GM12872 (cell line): ENCODE measurements around the gene REC114.

Experiments
- TF ChIP-seq, protein P1 (sequence below): IDR thresholded peaks from 3 replicates; pipeline ENCODE4 v1.5.1; 2011; ENCODE audit warnings: low read depth, mild to moderate bottlenecking, low read length, moderate library complexity; ENCODE audit not compliant: insufficient read depth

The REC114 gene

DNA sequence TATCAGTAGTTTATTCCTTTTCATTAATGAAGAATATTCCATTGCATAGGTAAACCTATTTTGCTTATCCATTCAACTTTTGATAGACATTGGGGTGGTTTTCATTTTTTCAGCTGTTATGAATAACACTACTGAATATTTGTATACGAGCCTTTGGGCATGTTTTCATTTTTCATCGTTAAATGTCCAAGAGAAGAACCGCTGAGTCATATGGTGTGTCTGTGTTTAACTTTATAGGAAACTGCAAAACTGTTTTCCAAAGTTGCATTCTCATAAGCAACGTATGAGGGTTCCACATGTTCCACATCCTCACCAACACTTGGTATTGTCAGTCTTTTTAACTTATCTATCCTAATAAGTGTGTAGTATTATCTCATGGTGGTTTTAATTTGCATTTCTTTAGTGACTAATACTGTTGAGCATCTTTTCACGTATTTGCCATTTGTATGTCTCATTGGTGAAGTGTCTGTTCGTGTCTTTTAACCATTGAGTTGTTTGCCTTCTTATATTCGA is 33.8 kb downstream of the REC114 start:
- TF ChIP-seq, protein P1, sequence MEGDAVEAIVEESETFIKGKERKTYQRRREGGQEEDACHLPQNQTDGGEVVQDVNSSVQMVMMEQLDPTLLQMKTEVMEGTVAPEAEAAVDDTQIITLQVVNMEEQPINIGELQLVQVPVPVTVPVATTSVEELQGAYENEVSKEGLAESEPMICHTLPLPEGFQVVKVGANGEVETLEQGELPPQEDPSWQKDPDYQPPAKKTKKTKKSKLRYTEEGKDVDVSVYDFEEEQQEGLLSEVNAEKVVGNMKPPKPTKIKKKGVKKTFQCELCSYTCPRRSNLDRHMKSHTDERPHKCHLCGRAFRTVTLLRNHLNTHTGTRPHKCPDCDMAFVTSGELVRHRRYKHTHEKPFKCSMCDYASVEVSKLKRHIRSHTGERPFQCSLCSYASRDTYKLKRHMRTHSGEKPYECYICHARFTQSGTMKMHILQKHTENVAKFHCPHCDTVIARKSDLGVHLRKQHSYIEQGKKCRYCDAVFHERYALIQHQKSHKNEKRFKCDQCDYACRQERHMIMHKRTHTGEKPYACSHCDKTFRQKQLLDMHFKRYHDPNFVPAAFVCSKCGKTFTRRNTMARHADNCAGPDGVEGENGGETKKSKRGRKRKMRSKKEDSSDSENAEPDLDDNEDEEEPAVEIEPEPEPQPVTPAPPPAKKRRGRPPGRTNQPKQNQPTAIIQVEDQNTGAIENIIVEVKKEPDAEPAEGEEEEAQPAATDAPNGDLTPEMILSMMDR = no peak

GRCh38 chr15:73480050-73480449 is 37.1 kb downstream of the REC114 start:
- TF ChIP-seq, protein P1 = no peak

- TF ChIP-seq, protein P1 = no peak
Measured at GRCh38 chr15:73482166-73482565, 39.2 kb downstream of the REC114 start.

GRCh38 chr15:73483053-73483452 is 40.1 kb downstream of the REC114 start:
- TF ChIP-seq, protein P1 = no peak

- TF ChIP-seq, protein P1 = no peak
Measured at GRCh38 chr15:73485372-73485771, 42.4 kb downstream of the REC114 start.

DNA sequence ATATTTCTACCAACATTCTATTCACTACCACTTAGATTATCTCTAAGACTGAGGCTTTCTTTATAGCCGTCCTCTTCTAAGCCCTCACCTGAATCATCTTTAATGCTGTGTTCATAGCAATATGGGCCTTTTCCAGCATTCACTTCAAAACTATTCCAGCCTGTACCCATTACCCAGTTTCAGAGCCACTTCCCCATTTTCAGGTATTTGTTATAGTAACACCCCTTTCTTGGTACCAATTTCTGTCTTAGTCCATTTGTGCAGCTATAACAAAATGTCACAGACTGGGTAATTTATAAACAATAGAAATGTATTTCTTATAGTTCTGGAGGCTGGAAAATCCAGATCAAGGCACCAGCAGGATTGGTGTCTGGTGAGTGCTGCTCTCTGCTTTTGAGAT is 45.7 kb downstream of the REC114 start:
- TF ChIP-seq, protein P1 = no peak

GRCh38 chr15:73493922-73494321 is 51.0 kb downstream of the REC114 start:
- TF ChIP-seq, protein P1 = no peak

DNA sequence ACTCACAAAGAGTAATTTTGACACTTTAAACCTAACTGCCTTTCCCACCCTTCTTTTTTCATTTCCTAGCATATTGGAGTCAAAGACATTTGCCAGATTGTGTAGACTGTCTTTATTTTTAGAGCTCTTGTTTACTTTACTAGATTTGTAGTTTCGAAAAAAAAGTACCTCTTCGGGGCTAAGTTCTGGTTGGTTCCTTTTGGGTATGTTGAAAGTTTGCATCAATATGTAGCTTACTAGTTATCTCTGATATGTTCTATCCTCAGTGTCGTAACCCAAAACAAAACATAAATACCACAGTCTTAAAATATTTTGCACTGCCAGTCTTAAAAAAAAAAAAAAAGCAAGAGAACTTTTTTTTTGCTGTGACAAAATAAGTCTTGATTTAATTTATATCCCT is 52.2 kb downstream of the REC114 start:
- TF ChIP-seq, protein P1 = no peak
